HCT116 (cell line): ENCODE measurements around the gene NF1. TPM values are rescaled to one million over a fixed set of nuclear protein-coding genes. Genes with fewer than 3 reads are reported as not detected.

ENCODE experiments used
- ATAC-seq: fragments of 200-7000 bp; cut with Tn5 transposase; 2 replicates; pipeline ENCODE4 v1.9.1; 2020; ENCODE audit warnings: mild to moderate bottlenecking, moderate library complexity
- BruUV-seq: library from RNA; stranded (reverse); fragments of 400-500 nt; replicated peaks from 2 replicates; lab custom pipeline; 2021; lab: Mats Ljungman, UMichigan
- CTCF ChIA-PET: fragments of 300-600 bp; sonication (Branson Sonifier 250); formaldehyde crosslinking; loops from one replicate; lab custom pipeline; 2021; ENCODE audit warnings: antibody characterized with exemption; lab: Charles Lee
- POLR2A ChIA-PET: fragments of 300-600, 350-600 bp; sonication (Branson Sonifier 250); formaldehyde crosslinking; loops from one replicate; lab custom pipeline; 2021; ENCODE audit warnings: antibody characterized with exemption; lab: Charles Lee
- RAD21 ChIA-PET, 2 experiments: fragments of 300-600 bp; sonication (Branson Sonifier 250); formaldehyde crosslinking; loops; one replicate each; lab custom pipeline; 2023; ENCODE audit warnings: low total read pairs in 2 of 2; ENCODE audit not compliant: uncharacterized antibody in 2 of 2, unreplicated experiment in 2 of 2, low non-redundant PET in 1 of 2; lab: Charles Lee
- DNase-seq: peaks from one replicate; pipeline ENCODE4 v3.0.0-alpha.2; 2010; ENCODE audit warnings: low read depth, low spot score
- H2AFZ ChIP-seq: fragments of 200-600 bp; shearing (Covaris generic), sonication (generic); 2 replicates; pipeline ENCODE4 v1.6.1; 2017; ENCODE audit warnings: low read depth, mixed run types, mixed read lengths, antibody characterized with exemption, low read length; ENCODE audit not compliant: poor library complexity, severe bottlenecking
- H3K27ac ChIP-seq: 2 replicates; pipeline ENCODE4 v1.5.1; 2012; ENCODE audit warnings: low read depth, low read length
- H3K27me3 ChIP-seq: fragments of 200-600 bp; sonication (generic); 2 replicates; pipeline ENCODE4 v1.6.1; 2016; ENCODE audit warnings: mixed run types, low read length, mixed read lengths; ENCODE audit not compliant: insufficient read depth
- H3K36me3 ChIP-seq, 2 experiments: fragments of 200-500 bp in 1 of 2; fragments of 200-600 bp in 1 of 2; sonication (Bioruptor generic) in 1 of 2; sonication (generic) in 1 of 2; 2 replicates each; pipeline versions ENCODE4 v1.5.1 to v1.6.1; 2014 to 2016; ENCODE audit warnings: low read length in 2 of 2, inconsistent platforms in 1 of 2, mixed read lengths in 1 of 2, mixed run types in 1 of 2; ENCODE audit not compliant: insufficient read depth in 2 of 2, control insufficient read depth in 1 of 2
- H3K4me1 ChIP-seq, 2 experiments: fragments of 200-600 bp in 1 of 2; sonication (generic) in 1 of 2; 2 replicates each; pipeline versions ENCODE4 v1.5.1 to v1.6.1; 2012 to 2017; ENCODE audit warnings: low read length in 2 of 2, inconsistent platforms in 1 of 2, mild to moderate bottlenecking in 1 of 2, mixed read lengths in 1 of 2, mixed run types in 1 of 2, moderate library complexity in 1 of 2; ENCODE audit not compliant: insufficient read depth in 2 of 2, control insufficient read depth in 1 of 2
- H3K4me2 ChIP-seq: fragments of 200-600 bp; sonication (generic); 2 replicates; pipeline ENCODE4 v1.6.1; 2017; ENCODE audit warnings: mixed run types, low read length, mixed read lengths
- H3K4me3 ChIP-seq, 2 experiments: fragments of 200-600 bp in 1 of 2; sonication (generic) in 1 of 2; replicated peaks in 1 of 2; 2 replicates each; pipeline ENCODE4 v1.5.1; 2011 to 2016; ENCODE audit warnings: low read length in 2 of 2, control low read depth in 1 of 2, low read depth in 1 of 2, mild to moderate bottlenecking in 1 of 2, mixed read lengths in 1 of 2, mixed run types in 1 of 2
- H3K79me2 ChIP-seq: fragments of 200-600 bp; sonication (generic); 2 replicates; pipeline ENCODE4 v1.6.1; 2017; ENCODE audit warnings: mild to moderate bottlenecking, mixed run types, low read length, moderate library complexity, mixed read lengths; ENCODE audit not compliant: insufficient read depth
- H3K9ac ChIP-seq: fragments of 200-600 bp; sonication (generic); 2 replicates; pipeline ENCODE4 v1.6.1; 2016; ENCODE audit warnings: low read length, mixed read lengths
- H3K9me2 ChIP-seq: fragments of 200-600 bp; sonication (generic), shearing (Covaris generic); 2 replicates; pipeline ENCODE4 v1.6.1; 2017; ENCODE audit warnings: mixed run types, mild to moderate bottlenecking, moderate library complexity; ENCODE audit not compliant: insufficient read depth
- H3K9me3 ChIP-seq, 2 experiments: fragments of 200-500 bp in 1 of 2; fragments of 200-600 bp in 1 of 2; sonication (Bioruptor generic) in 1 of 2; sonication (generic) in 1 of 2; 2 replicates each; pipeline ENCODE4 v1.6.1; 2014 to 2017; ENCODE audit warnings: low read length in 2 of 2, mixed read lengths in 2 of 2, inconsistent platforms in 1 of 2, low read depth in 1 of 2, mild to moderate bottlenecking in 1 of 2, mixed run types in 1 of 2, moderate library complexity in 1 of 2; ENCODE audit not compliant: control insufficient read depth in 1 of 2, insufficient read depth in 1 of 2
- H4K20me1 ChIP-seq: fragments of 200-600 bp; sonication (generic), shearing (Covaris generic); 2 replicates; pipeline ENCODE4 v1.6.1; 2017; ENCODE audit warnings: mixed run types, mild to moderate bottlenecking, moderate library complexity; ENCODE audit not compliant: insufficient read depth
- ATF3 ChIP-seq: IDR thresholded peaks from 2 replicates; pipeline ENCODE4 v1.6.1; 2012
- CBX3 ChIP-seq: IDR thresholded peaks from 2 replicates; pipeline ENCODE4 v1.6.1; 2012; ENCODE audit warnings: low read depth
- CEBPB ChIP-seq: IDR thresholded peaks from 2 replicates; pipeline ENCODE4 v1.6.1; 2012; ENCODE audit warnings: low read depth
- CTCF ChIP-seq, 3 experiments: fragments of 200-600 bp in 1 of 3; sonication (generic) in 1 of 3; IDR thresholded peaks in 2 of 3; conservative IDR thresholded peaks in 1 of 3; 2 replicates each; pipeline ENCODE4 v1.5.1; 2012 to 2017; ENCODE audit warnings: low read depth in 2 of 3, low read length in 2 of 3, antibody characterized with exemption in 1 of 3, borderline replicate concordance in 1 of 3, control low read depth in 1 of 3, mild to moderate bottlenecking in 1 of 3, mixed read lengths in 1 of 3, mixed run types in 1 of 3, moderate library complexity in 1 of 3; ENCODE audit not compliant: insufficient read depth in 1 of 3
- EGR1 ChIP-seq: IDR thresholded peaks from 2 replicates; pipeline ENCODE4 v1.6.1; 2012; ENCODE audit warnings: low read depth
- ELF1 ChIP-seq: IDR thresholded peaks from 2 replicates; pipeline ENCODE4 v1.6.1; 2012; ENCODE audit warnings: low read depth, borderline replicate concordance
- EZH2 ChIP-seq: fragments of 200-600 bp; sonication (generic); IDR thresholded peaks from 2 replicates; pipeline ENCODE4 v1.6.1; 2017; ENCODE audit warnings: antibody characterized with exemption, mixed run types
- EZH2phosphoT487 ChIP-seq: fragments of 200-600 bp; IDR thresholded peaks from 2 replicates; pipeline ENCODE4 v1.6.1; 2018; ENCODE audit warnings: antibody characterized with exemption, borderline replicate concordance
- JUND ChIP-seq: IDR thresholded peaks from 2 replicates; pipeline ENCODE4 v1.6.1; 2012
- POLR2A ChIP-seq: IDR thresholded peaks from 2 replicates; pipeline ENCODE4 v1.7.0; 2011; ENCODE audit warnings: borderline replicate concordance; ENCODE audit not compliant: insufficient read depth, insufficient read length; ENCODE audit errors: extremely low read depth
- SP1 ChIP-seq: IDR thresholded peaks from 2 replicates; pipeline ENCODE4 v1.6.1; 2012; ENCODE audit warnings: low read depth
- SRF ChIP-seq: IDR thresholded peaks from 2 replicates; pipeline ENCODE4 v1.6.1; 2012; ENCODE audit warnings: low read depth
- YY1 ChIP-seq: IDR thresholded peaks from 2 replicates; pipeline ENCODE4 v1.6.1; 2011; ENCODE audit warnings: low read length, low read depth, moderate library complexity, mild to moderate bottlenecking; ENCODE audit not compliant: insufficient replicate concordance; ENCODE audit errors: extremely low read depth
- ZBTB33 ChIP-seq: IDR thresholded peaks from 2 replicates; pipeline ENCODE4 v1.6.1; 2011; ENCODE audit warnings: mild to moderate bottlenecking, low read length, moderate library complexity; ENCODE audit not compliant: insufficient replicate concordance; ENCODE audit errors: extremely low read depth
- ZFX ChIP-seq: fragments of 450-650 bp; IDR thresholded peaks from 2 replicates; pipeline ENCODE4 v1.6.1; 2017
- ZNF274 ChIP-seq: fragments of 200-500 bp; sonication (Bioruptor generic); IDR thresholded peaks from 2 replicates; pipeline ENCODE4 v1.6.1; 2014; ENCODE audit warnings: mild to moderate bottlenecking, low read depth, low read length, inconsistent platforms
- intact Hi-C: fragments of 100-400 bp; cut with micrococcal nuclease; formaldehyde crosslinking; loops from 2 replicates; pipeline ENCODE4 v1.10.0; 2022
- total RNA-seq: library from RNA; stranded (reverse); gene quantifications from one replicate; pipeline ENCODE4 v1.2.1, GENCODE V29; 2021; ENCODE audit not compliant: unreplicated experiment
- TF ChIP-seq, protein P1 (sequence below): IDR thresholded peaks from 2 replicates; pipeline ENCODE4 v1.6.1; 2012

NF1 gene
- total RNA-seq, 1 experiment from 2014 or later = 20.8 TPM

DNA sequence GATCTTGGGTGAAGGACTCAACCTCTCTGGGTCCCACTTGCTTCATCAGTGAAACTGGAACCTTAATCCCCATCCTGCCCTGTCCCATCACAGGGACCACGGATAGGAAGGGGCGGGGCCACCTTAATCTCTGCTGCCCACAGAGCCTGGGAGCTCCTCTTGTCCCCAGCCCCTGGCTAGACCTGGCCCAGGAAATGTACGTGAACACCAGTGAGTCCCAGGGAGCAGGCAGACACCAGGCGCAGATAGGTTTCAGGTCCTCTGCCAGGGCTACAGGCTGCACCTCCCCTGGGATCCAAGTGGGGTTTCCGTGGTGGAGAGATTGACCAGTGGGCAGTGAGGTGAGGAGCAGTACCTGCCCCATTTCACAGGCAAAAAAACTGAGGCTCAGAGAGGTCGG lies 317.7 kb downstream of the NF1 start:
- no peaks in the 10 kb centered on the region for H3K9me3 ChIP-seq
- ChIA-PET RAD21 (no interaction called here), POLR2A (no interaction called here), CTCF (no interaction called here)
- ATAC-seq = no peak
- H3K27me3 ChIP-seq = 0 out of 2 replicates have a peak, but pooled peaks cover 2% of the 10 kb centered on the region
- H3K4me2 ChIP-seq = no peak overlapping the region
- intact Hi-C loops = no loop called here
- H3K9me2 ChIP-seq = no peaks in the 10 kb centered on the region
- no peak overlapping the region for H2AFZ ChIP-seq
- no peak overlapping the region for H3K27ac ChIP-seq
- no peaks in the 10 kb centered on the region for H3K4me1 ChIP-seq
- H4K20me1 ChIP-seq = no peaks in the 10 kb centered on the region
- DNase-seq = no peak
- TF ChIP-seq YY1 (no peak), SP1 (no peak), EZH2 (no peak), CEBPB (no peak), CTCF (IDR thresholded peaks at IDR 0.05 in 2 of 3, conservative IDR thresholded peaks at IDR 0.05 in 1 of 3; ENCODE audit: borderline replicate concordance in 1 of 3, insufficient read depth in 1 of 3, low read depth in 2 of 3, low read length in 2 of 3) (no peak), ZNF274 (no peak), EZH2phosphoT487 (no peak), ATF3 (no peak), JUND (no peak), ZBTB33 (no peak), POLR2A (no peak), CBX3 (no peak), EGR1 (no peak), ZFX (no peak), SRF (no peak), ELF1 (no peak)
- TF ChIP-seq, protein P1, sequence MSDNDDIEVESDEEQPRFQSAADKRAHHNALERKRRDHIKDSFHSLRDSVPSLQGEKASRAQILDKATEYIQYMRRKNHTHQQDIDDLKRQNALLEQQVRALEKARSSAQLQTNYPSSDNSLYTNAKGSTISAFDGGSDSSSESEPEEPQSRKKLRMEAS = no peak
- no peaks in the 10 kb centered on the region for H3K79me2 ChIP-seq
- H3K9ac ChIP-seq = no peak overlapping the region
- no peak overlapping the region for H3K4me3 ChIP-seq
- H3K36me3 ChIP-seq = no peaks in the 10 kb centered on the region
- BruUV-seq = no TSS peak
